ENCODE data around the gene GLDN. TPM values are rescaled to one million over a fixed set of nuclear protein-coding genes. Genes with fewer than 3 reads are reported as not detected.

GLDN gene
- total RNA-seq, 1 experiment from 2014 or later, result 0.15 TPM

DNA sequence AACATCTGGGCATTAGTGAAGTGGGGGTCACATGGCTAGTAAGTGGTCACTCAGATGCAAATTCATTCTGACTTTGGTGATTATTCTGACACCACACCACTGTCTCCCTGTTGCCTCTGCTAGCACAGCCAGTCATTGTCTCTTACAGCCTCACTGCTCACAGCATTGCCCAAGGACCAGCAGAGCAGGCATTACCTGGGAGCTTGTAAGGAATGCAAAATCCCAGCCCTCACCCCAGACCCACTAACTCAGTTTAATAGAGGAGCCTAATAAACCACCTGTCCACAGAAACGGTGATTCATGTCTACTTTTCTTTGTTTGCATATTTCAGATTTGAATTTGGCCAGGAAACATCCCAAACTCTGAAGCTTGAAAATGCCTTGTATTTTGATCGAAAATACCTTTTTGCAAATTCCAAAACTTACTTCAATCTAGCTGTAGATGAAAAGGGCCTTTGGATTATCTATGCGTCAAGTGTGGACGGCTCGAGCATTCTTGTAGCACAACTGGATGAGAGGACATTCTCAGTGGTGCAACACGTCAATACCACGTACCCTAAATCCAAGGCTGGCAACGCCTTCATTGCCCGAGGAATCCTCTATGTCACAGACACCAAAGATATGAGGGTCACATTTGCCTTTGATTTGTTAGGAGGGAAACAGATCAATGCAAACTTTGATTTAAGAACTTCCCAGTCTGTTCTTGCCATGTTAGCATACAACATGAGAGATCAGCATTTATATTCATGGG lies 62.7 kb downstream of the GLDN start:
- Histone ChIP-seq H2AFZ (ENCODE audit: low read length) (peak overlapping the region; percentile 58; the same call in 1 of the 2 replicates), H3K36me3 (ENCODE audit: low read depth, low read length) (no peaks in the 10 kb centered on the region), H3K9ac (ENCODE audit: low read length) (no peak overlapping the region), H3K9me3 (ENCODE audit: low read length) (no peaks in the 10 kb centered on the region), H3K79me2 (ENCODE audit: low read length) (no peaks in the 10 kb centered on the region), H3K27me3 (ENCODE audit: low read length) (0 out of 2 replicates have a peak, but pooled peaks cover under 1% of the 10 kb centered on the region), H3K4me1 (ENCODE audit: insufficient read depth, low read length) (peaks cover 28% of the 10 kb centered on the region), H4K20me1 (ENCODE audit: low read length) (no peaks in the 10 kb centered on the region), H3K9me2 (replicated peaks; ENCODE audit: low read length) (no peaks in the 10 kb centered on the region), H3F3A (ENCODE audit: low read length, unreplicated experiment) (no peaks in the 10 kb centered on the region), H3K4me2 (ENCODE audit: low read length) (peak overlapping the region; percentile 47), H3K27ac (ENCODE audit: low read length) (no peak overlapping the region), H3K4me3 (ENCODE audit: low read length) (peak overlapping the region; percentile 27; the same call in 1 of the 2 replicates)
- intact Hi-C loops (cut with micrococcal nuclease), result loop anchor here (1.0 to 5.0 kb wide), 3 partner anchors 95 to 241 kb away; no protein-coding TSS in a partner anchor
- DNase-seq (peak; percentile 55), ATAC-seq (peak; percentile 56)
- BruUV-seq (replicated peaks), result no TSS peak
- POLR2A ChIA-PET (ENCODE audit: unreplicated experiment), result no interaction called here
- no peak for TF ChIP-seq EZH2phosphoT487 (IDR thresholded peaks at IDR 0.05; ENCODE audit: borderline replicate concordance, low read length)
- TF ChIP-seq EZH2 (IDR thresholded peaks at IDR 0.05; ENCODE audit: low read length, unreplicated experiment), result no peak
- TF ChIP-seq, protein P1, sequence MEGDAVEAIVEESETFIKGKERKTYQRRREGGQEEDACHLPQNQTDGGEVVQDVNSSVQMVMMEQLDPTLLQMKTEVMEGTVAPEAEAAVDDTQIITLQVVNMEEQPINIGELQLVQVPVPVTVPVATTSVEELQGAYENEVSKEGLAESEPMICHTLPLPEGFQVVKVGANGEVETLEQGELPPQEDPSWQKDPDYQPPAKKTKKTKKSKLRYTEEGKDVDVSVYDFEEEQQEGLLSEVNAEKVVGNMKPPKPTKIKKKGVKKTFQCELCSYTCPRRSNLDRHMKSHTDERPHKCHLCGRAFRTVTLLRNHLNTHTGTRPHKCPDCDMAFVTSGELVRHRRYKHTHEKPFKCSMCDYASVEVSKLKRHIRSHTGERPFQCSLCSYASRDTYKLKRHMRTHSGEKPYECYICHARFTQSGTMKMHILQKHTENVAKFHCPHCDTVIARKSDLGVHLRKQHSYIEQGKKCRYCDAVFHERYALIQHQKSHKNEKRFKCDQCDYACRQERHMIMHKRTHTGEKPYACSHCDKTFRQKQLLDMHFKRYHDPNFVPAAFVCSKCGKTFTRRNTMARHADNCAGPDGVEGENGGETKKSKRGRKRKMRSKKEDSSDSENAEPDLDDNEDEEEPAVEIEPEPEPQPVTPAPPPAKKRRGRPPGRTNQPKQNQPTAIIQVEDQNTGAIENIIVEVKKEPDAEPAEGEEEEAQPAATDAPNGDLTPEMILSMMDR (conservative IDR thresholded peaks at IDR 0.05; ENCODE audit: low read depth, low read length), result no peak
- CTCF ChIA-PET, result no interaction called here

DNA sequence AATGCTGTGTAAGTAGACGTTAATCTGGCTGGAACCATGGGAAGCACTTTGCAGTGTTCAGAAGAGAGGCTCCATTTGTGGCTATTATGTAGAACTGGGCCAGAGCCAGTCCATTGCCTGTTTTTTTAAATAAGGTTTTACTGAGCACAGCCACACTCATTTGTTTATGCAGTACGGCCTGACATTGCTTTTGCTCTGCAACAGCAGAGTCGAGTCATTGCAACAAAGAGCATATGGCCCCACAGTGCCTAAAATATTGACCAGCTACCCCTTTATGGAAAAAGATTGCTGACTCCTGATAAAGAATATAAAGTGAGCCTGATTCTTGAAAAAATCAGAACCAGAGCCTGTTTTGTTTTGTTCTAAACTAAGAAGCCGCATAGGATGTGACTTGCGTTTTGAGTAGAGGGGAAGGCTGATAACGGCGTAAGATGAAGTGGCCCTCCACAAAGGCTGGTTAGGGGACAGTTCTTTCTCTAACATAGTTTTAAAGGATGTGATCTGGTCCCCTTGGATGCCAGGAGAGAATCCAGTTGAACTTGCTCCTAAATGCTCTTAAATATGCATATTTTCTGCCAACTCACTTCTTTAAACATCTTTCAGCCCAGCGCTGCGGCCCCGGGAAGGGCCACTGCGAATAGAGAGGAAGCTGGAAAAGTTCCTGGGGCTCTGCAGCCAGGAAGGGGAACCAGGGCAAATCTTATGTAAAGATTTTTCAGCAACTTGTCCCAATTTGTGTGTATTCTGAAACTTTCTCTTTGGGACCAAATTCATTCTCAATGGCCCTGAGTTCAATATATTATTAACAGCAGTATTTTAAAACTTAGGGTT lies 64.5 kb downstream of the GLDN start:
- H3K9ac ChIP-seq (ENCODE audit: low read length), result no peak overlapping the region
- POLR2A ChIA-PET (ENCODE audit: unreplicated experiment), result no interaction called here
- H3K27me3 ChIP-seq (ENCODE audit: low read length), result no peaks in the 10 kb centered on the region
- no peaks in the 10 kb centered on the region for H3K9me3 ChIP-seq (ENCODE audit: low read length)
- H3K4me2 ChIP-seq (ENCODE audit: low read length), result peak overlapping the region; percentile 46; the same call in 1 of the 2 replicates
- H3K79me2 ChIP-seq (ENCODE audit: low read length), result no peaks in the 10 kb centered on the region
- H4K20me1 ChIP-seq (ENCODE audit: low read length), result no peaks in the 10 kb centered on the region
- intact Hi-C loops (cut with micrococcal nuclease), result no loop called here
- CTCF ChIA-PET, result no interaction called here
- peak; percentile 40 for DNase-seq
- ATAC-seq, result no peak
- H3K27ac ChIP-seq (ENCODE audit: low read length), result no peak overlapping the region
- H3K4me3 ChIP-seq (ENCODE audit: low read length), result no peak overlapping the region
- H3K36me3 ChIP-seq (ENCODE audit: low read depth, low read length), result no peaks in the 10 kb centered on the region
- H3K4me1 ChIP-seq (ENCODE audit: insufficient read depth, low read length), result peaks cover 28% of the 10 kb centered on the region
- TF ChIP-seq EZH2phosphoT487 (IDR thresholded peaks at IDR 0.05; ENCODE audit: borderline replicate concordance, low read length) (no peak), EZH2 (IDR thresholded peaks at IDR 0.05; ENCODE audit: low read length, unreplicated experiment) (no peak)
- TF ChIP-seq, protein P1 (conservative IDR thresholded peaks at IDR 0.05; ENCODE audit: low read depth, low read length), result no peak
- BruUV-seq (replicated peaks), result no TSS peak
- peak overlapping the region; percentile 4; the same call in 1 of the 2 replicates for H2AFZ ChIP-seq (ENCODE audit: low read length)
- H3F3A ChIP-seq (ENCODE audit: low read length, unreplicated experiment), result no peaks in the 10 kb centered on the region
- H3K9me2 ChIP-seq (replicated peaks; ENCODE audit: low read length), result no peaks in the 10 kb centered on the region
